Measurements from ENCODE around the gene APELA. TPM values are rescaled to one million over a fixed set of nuclear protein-coding genes. Genes with fewer than 3 reads are reported as not detected.

The APELA gene
- 39.4 and 71.9 TPM in 2 replicates for total RNA-seq (2014; rRNA removed; shearing (Covaris generic))

- peaks cover 3% of the 10 kb centered on the region for H3K36me3 ChIP-seq (replicated peaks; ENCODE audit: control insufficient read depth, insufficient read depth, low read length)
- peak within 1 kb of the TSS; percentile 62 for H3K4me3 ChIP-seq (ENCODE audit: insufficient read depth, low read depth, low read length)
- peak; percentile 36 for DNase-seq
- H3K27me3 ChIP-seq (ENCODE audit: control insufficient read depth, insufficient read depth, low read length) = no peaks in the 10 kb centered on the region
Measured at GRCh38 chr4:164876700-164877324, at the start of gene APELA. Gene APELA (plus strand): TSS chr4:164877178. CDS start chr4:164877332, 154 bp downstream.

DNA sequence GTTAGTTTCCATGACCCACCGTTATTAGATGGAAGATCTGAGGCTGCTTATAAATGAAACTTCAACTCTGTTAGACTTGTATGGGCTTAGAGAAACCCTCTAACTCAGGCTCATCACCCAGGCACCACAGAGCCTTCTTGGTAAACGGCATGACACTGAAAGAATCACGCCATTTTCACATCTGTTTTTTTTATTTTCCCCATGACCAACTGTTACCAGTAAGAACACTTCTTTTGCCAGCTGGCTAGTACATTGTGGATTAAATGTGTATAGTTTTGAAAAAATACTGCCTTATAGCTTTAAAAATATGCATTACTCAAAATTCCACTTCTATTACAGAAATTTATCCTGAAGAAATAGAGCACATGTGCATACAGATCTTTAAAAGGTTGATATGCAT, 48.0 kb upstream of the APELA start:
- Histone ChIP-seq H3K27me3 (ENCODE audit: control insufficient read depth, insufficient read depth, low read length) (no peaks in the 10 kb centered on the region), H3K36me3 (replicated peaks; ENCODE audit: control insufficient read depth, insufficient read depth, low read length) (no peaks in the 10 kb centered on the region), H3K4me3 (ENCODE audit: insufficient read depth, low read depth, low read length) (no peak overlapping the region)
- no peak for DNase-seq

DNA sequence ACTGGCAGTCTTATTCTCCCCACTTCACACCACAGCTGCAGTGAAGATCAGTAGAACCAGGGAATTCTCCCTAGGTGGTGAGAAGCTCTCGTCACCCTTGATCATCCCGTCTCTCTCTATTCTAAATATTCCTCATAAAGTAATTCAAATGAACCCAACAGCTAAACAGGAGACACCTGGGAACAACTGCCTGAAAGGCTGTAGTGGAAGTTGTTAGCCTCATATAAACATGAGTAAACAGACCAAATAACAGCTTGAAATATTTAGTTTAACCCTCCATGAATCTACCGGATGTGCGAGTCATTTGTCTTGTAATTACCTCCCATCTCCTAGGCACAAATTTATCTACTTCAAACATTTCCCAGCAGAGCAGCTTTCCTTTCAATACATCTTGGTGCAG, 30.4 kb upstream of the APELA start:
- H3K4me3 ChIP-seq (ENCODE audit: insufficient read depth, low read depth, low read length) = no peak overlapping the region
- no peaks in the 10 kb centered on the region for H3K27me3 ChIP-seq (ENCODE audit: control insufficient read depth, insufficient read depth, low read length)
- no peak for DNase-seq
- H3K36me3 ChIP-seq (replicated peaks; ENCODE audit: control insufficient read depth, insufficient read depth, low read length) = no peaks in the 10 kb centered on the region

DNA sequence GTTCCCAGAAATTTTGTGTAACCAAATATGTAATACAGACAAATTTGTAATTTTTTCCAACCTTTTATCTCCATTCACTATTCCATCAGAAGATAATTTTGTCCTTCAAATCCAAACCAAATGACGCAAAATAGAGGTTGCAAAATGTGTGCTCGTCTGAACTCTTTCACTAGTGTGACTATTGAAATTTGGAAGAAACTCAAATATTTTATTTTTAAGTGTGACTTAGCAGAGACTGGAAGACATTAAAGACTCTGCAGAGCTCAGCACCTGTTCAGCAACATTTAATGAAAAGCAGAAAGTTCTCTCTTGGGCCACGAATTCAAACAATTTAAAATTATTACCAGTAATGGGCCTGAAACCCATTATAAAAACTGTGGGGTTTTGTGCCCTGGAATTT, 30.0 kb upstream of the APELA start:
- Histone ChIP-seq H3K4me3 (ENCODE audit: insufficient read depth, low read depth, low read length) (no peak overlapping the region), H3K36me3 (replicated peaks; ENCODE audit: control insufficient read depth, insufficient read depth, low read length) (no peaks in the 10 kb centered on the region), H3K27me3 (ENCODE audit: control insufficient read depth, insufficient read depth, low read length) (no peaks in the 10 kb centered on the region)
- DNase-seq = no peak

- DNase-seq = no peak
- no peak overlapping the region for H3K4me3 ChIP-seq (ENCODE audit: insufficient read depth, low read depth, low read length)
- no peaks in the 10 kb centered on the region for H3K27me3 ChIP-seq (ENCODE audit: control insufficient read depth, insufficient read depth, low read length)
- H3K36me3 ChIP-seq (replicated peaks; ENCODE audit: control insufficient read depth, insufficient read depth, low read length) = no peaks in the 10 kb centered on the region
Measured at GRCh38 chr4:164847967-164848649, 28.9 kb upstream of the APELA start.

DNA sequence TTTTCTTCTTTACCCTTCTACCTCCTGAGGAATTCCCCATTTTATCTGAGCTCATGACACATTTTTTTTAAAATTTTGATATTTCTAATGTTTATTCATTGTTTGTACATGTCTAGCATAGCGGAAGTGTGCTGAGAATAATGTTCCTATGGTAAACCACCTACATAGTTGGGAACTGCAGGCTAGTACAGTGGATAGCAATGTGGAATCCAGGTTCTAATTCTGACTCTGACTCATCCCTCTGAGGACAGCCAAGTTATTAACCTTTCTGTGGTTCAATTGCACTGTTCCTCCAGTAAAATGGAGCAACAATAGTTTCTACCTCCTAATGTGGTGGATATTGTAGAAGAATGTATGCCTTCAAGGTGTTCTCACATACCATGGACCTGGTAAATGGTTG, 20.6 kb upstream of the APELA start:
- Histone ChIP-seq H3K27me3 (ENCODE audit: control insufficient read depth, insufficient read depth, low read length) (no peaks in the 10 kb centered on the region), H3K36me3 (replicated peaks; ENCODE audit: control insufficient read depth, insufficient read depth, low read length) (no peaks in the 10 kb centered on the region), H3K4me3 (ENCODE audit: insufficient read depth, low read depth, low read length) (no peak overlapping the region)
- no peak for DNase-seq

DNA sequence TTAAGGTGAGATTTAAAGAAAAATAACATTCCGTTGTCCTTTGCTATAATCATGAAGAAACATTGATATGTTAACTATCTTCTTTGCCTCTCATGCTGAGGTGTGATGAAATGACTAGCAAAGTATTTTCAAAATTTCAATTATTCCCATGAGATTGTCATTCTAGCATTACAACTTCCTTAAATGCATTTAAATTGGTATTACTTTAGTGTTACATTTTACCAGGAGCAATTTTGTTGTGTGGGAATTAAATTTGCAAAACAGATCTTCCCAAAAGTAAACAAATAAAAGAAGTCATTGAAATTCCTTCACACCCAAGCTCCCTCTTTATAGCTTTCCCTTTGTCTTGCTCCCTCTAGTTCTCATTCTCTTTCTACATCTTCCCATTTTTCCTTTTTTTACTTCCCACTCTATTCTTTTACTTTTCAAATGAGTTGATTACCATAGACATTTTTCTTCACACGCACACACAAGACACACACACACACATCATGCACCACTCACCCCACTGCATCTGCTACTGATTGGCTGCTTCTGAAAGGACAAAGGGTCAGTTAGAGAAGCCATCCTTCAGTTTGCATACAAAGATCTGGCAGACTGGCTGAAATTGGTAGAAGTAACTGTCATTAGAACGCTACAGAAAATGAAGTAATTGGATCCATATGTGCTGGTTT, 10.0 kb upstream of the APELA start:
- DNase-seq = peak; percentile 57
- Histone ChIP-seq H3K36me3 (replicated peaks; ENCODE audit: control insufficient read depth, insufficient read depth, low read length) (no peaks in the 10 kb centered on the region), H3K27me3 (ENCODE audit: control insufficient read depth, insufficient read depth, low read length) (no peaks in the 10 kb centered on the region), H3K4me3 (ENCODE audit: insufficient read depth, low read depth, low read length) (no peak overlapping the region)

DNA sequence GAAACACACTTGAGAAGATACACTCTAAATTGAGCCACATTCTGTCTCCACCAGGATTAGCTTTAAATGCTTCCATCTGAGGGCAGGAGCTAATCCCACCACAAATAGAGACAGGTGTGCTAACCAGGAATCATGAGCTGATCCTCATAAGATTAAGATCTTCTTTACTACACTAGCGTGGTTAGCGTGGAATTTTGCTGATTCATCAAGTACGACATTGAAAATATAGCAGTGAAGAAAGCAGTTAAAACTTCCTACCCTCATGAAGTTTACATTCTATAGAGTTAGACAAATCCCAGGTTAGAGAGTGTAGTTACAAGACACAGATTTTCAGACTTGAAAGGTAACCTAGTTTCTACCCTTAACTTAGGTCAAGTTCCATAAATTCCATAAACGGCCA, 5.3 kb upstream of the APELA start:
- Histone ChIP-seq H3K4me3 (ENCODE audit: insufficient read depth, low read depth, low read length) (no peak overlapping the region), H3K27me3 (ENCODE audit: control insufficient read depth, insufficient read depth, low read length) (no peaks in the 10 kb centered on the region), H3K36me3 (replicated peaks; ENCODE audit: control insufficient read depth, insufficient read depth, low read length) (no peaks in the 10 kb centered on the region)
- DNase-seq = no peak

GRCh38 chr4:164872481-164872880, 4.5 kb upstream of the APELA start:
- no peak overlapping the region for H3K4me3 ChIP-seq (ENCODE audit: insufficient read depth, low read depth, low read length)
- no peak for DNase-seq
- H3K27me3 ChIP-seq (ENCODE audit: control insufficient read depth, insufficient read depth, low read length) = no peaks in the 10 kb centered on the region
- no peaks in the 10 kb centered on the region for H3K36me3 ChIP-seq (replicated peaks; ENCODE audit: control insufficient read depth, insufficient read depth, low read length)

- no peak for DNase-seq
- Histone ChIP-seq H3K27me3 (ENCODE audit: control insufficient read depth, insufficient read depth, low read length) (no peaks in the 10 kb centered on the region), H3K4me3 (ENCODE audit: insufficient read depth, low read depth, low read length) (no peak overlapping the region), H3K36me3 (replicated peaks; ENCODE audit: control insufficient read depth, insufficient read depth, low read length) (peaks cover 2% of the 10 kb centered on the region)
Measured at GRCh38 chr4:164874789-164875188, 2.2 kb upstream of the APELA start.

GRCh38 chr4:164880489-164881262, 3.7 kb downstream of the APELA start:
- Histone ChIP-seq H3K4me3 (ENCODE audit: insufficient read depth, low read depth, low read length) (no peak overlapping the region), H3K36me3 (replicated peaks; ENCODE audit: control insufficient read depth, insufficient read depth, low read length) (peaks cover 9% of the 10 kb centered on the region), H3K27me3 (ENCODE audit: control insufficient read depth, insufficient read depth, low read length) (no peaks in the 10 kb centered on the region)
- no peak for DNase-seq

- peaks cover 14% of the 10 kb centered on the region for H3K36me3 ChIP-seq (replicated peaks; ENCODE audit: control insufficient read depth, insufficient read depth, low read length)
- no peak for DNase-seq
- no peaks in the 10 kb centered on the region for H3K27me3 ChIP-seq (ENCODE audit: control insufficient read depth, insufficient read depth, low read length)
- H3K4me3 ChIP-seq (ENCODE audit: insufficient read depth, low read depth, low read length) = no peak overlapping the region
Measured at GRCh38 chr4:164888096-164888715, 11.2 kb downstream of the APELA start.

DNA sequence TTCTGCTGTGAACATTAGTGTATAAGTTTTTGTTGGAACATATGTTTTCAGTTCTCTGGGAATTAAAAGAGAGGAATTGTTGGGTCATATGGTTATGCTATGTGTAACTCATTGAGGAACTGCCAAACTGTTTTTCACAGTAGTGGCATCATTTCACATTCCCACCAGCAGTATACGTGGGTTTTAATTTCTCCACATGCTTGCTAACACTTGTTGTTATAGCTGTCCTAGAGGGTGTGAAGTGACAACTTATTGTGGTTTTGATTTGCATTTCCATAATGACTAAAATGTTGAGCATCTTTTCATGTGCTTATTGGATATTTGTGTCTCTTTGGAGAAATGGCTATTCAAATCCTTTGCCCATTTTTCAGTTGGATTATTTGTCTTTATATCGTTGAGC, 13.7 kb downstream of the APELA start:
- DNase-seq = no peak
- no peak overlapping the region for H3K4me3 ChIP-seq (ENCODE audit: insufficient read depth, low read depth, low read length)
- no peaks in the 10 kb centered on the region for H3K27me3 ChIP-seq (ENCODE audit: control insufficient read depth, insufficient read depth, low read length)
- peaks cover 17% of the 10 kb centered on the region for H3K36me3 ChIP-seq (replicated peaks; ENCODE audit: control insufficient read depth, insufficient read depth, low read length)

GRCh38 chr4:164892018-164892417, 15.0 kb downstream of the APELA start:
- H3K27me3 ChIP-seq (ENCODE audit: control insufficient read depth, insufficient read depth, low read length) = no peaks in the 10 kb centered on the region
- DNase-seq = no peak
- no peak overlapping the region for H3K4me3 ChIP-seq (ENCODE audit: insufficient read depth, low read depth, low read length)
- peaks cover 25% of the 10 kb centered on the region for H3K36me3 ChIP-seq (replicated peaks; ENCODE audit: control insufficient read depth, insufficient read depth, low read length)
